GM10847 (cell line): ENCODE results near the gene SLC11A1.

ENCODE experiments used
- POLR2A ChIP-seq: IDR thresholded peaks from 2 replicates; pipeline ENCODE4 v1.6.1; 2011; ENCODE audit not compliant: insufficient read length; ENCODE audit errors: extremely low read depth

The SLC11A1 gene

DNA sequence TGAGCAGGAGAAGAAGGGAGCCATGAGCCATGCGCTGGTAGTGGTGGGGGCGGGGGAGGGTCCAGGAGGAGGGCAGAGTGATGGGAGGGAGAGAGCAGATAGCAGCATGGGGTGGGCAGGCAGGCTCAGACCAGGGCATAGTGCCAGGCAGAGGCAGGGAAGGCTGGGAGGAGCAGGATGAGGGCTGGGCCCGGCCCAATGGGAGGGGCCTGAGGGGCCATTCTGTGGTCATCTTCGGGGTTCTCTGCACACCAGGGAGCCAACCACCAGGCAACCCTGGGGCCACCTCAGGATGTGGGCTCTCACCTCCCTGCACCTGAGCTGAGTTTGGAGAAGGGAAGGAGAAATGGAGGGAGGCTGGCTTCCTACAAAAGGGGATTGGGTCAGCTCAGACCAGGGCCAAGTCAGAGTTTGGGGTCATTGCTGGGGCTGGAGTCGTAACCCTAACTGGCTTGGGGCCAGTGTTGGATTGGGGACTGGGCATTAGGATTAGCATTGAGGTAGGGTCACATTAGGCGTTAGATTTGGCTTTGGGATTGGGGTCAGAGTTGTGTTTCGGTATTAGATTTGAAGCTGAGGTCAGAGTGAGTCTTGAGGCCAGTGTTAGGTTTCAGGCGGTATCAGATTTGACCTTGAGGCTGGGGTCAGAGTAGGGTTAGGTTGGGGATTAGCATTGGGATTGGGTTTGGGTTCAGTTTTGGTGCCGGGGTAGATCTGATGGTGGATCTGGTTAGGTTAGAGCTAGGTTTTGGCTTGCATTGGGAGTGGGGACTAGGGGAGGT is 48.0 kb downstream of the SLC11A1 start:
- TF ChIP-seq POLR2A: no peak

DNA sequence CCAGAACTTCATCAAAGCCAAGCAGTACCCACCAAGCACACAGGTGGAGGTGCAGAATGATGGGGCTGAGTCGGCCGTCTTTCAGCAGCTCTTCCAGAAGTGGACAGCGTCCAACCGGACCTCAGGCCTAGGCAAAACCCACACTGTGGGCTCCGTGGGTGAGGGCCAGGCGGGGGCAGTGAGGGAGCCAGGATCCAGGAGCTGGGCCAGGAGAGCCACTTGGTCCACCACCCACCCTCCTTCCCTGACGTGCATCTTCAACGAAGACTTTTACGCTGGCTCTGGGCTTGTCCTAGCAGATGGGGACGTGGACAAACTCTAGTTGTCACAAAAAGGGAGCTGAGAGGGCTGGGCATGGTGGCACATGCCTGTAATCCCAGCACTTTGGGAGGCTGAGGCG is 48.6 kb downstream of the SLC11A1 start:
- no peak for TF ChIP-seq POLR2A

DNA sequence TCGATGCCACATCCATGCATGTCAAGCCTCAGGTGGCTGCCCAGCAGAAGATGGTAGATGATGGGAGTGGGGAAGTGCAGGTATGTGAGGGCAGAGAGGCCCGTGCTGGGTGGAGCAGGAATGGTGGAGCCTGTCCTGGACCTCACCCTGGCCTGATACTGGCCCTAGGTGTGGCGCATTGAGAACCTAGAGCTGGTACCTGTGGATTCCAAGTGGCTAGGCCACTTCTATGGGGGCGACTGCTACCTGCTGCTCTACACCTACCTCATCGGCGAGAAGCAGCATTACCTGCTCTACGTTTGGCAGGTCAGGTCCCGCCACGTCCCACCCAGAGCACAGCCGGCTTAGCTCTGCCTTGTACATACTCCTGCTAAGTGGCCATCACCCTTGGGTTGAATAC is 49.8 kb downstream of the SLC11A1 start:
- no peak for TF ChIP-seq POLR2A

DNA sequence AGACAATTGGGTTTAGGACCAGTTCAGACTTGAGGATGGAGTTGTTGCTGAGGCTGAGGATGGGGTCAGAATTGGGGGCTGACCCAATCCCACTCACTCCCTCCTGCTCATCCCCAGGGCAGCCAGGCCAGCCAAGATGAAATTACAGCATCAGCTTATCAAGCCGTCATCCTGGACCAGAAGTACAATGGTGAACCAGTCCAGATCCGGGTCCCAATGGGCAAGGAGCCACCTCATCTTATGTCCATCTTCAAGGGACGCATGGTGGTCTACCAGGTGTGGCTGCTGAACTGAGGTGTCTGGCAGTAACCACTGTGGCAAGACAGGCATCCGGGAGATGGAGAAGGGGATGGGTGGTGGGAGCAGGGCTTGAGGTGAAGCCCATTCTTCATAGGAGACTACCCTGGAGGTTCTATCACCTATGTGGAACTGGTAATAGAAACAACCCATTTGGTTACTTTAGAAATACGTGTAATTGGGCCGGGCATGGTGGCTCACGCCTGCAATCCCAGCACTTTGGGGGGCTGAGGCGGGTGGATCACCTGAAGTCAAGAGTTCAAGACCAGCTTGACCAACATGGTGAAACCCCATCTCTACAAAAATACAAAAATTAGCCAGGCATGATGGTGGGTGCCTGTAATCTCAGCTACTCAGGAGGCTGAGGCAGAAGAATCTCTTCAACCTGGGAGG is 50.7 kb downstream of the SLC11A1 start:
- TF ChIP-seq POLR2A: no peak

DNA sequence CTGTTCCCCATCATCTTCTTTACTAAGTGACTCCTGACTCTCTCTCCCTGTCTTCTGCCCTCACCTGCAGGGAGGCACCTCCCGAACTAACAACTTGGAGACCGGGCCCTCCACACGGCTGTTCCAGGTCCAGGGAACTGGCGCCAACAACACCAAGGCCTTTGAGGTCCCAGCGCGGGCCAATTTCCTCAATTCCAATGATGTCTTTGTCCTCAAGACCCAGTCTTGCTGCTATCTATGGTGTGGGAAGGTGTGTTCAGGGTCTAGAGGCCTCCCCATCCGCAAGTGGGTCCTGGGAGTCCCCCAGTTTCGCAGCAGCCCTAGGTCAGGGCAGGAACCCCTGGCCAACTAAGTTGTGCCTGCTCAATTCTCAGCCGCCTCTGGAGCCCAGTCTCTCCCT is 52.4 kb downstream of the SLC11A1 start:
- no peak for TF ChIP-seq POLR2A

DNA sequence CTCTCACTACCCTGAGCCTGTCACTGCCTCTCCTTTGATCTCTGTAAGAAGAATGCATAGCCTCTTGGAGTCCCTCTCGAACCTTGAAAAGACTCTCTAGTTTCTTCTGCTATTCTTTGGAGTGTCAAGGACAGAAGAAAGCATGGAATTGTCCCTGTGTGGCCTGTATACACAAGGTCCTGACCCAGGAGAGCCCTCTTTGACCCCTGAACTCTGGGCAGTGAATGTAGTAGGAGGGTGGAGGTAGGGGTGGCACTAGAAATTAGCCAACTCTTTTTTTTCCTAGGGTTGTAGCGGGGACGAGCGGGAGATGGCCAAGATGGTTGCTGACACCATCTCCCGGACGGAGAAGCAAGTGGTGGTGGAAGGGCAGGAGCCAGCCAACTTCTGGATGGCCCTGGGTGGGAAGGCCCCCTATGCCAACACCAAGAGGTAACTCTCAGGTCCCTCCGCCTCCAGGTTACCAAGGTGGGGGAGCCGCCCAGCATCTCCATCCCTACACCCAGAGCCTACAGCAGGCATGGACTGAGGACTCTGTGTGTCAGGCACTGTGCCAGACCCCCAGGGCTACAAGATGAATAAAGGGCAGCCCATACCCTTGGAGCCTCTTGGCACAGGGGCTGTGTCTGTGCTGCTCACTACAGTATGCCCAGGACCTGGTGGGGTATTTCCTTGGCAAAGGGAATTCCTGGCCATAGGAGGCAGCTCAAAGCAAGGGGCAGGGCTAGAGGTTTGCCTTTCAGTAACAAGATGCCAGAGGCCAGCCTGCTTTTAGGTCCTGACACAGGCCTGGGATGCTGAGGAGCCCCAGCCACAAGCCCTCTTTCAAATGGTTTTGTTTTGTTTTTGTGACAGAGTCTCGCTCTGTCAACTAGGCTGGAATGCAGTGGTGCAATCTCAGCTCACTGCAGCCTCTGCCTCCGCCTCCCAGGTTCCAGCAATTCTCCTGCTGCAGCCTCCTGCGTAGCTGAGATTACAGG is 53.2 kb downstream of the SLC11A1 start:
- TF ChIP-seq POLR2A: no peak

DNA sequence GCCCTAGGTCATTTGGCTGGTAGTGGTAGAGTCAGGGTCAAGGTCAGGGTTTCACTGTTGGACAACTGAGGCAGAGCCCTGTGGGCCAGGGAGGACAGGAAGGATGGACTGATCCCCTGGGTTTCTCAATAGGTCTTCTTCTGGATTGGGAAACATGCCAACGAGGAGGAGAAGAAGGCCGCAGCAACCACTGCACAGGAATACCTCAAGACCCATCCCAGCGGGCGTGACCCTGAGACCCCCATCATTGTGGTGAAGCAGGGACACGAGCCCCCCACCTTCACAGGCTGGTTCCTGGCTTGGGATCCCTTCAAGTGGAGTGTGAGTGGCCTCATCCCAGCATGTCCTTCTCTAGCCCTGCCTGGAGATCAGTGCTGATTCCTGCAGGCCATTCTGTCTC is 54.9 kb downstream of the SLC11A1 start:
- TF ChIP-seq POLR2A: no peak

DNA sequence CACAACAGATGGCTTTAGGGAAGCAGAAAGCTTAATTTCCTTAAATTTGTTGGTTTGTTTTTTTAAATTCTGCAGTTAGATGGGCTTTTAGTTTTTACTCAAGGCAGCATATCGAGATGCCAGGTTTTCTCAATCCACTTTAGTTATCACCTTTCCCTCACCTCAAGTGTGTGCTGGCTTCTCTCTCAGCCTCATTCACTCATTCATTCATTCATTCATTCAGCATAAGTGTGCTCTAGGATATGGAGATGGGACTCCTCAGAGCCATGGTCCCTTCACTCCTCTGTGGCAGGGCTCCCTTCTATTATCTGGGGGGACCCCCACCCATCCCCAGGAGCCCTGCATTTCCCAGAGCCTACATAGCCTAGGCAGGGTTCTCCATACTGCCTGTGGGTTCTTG is 55.9 kb downstream of the SLC11A1 start:
- no peak for TF ChIP-seq POLR2A

DNA sequence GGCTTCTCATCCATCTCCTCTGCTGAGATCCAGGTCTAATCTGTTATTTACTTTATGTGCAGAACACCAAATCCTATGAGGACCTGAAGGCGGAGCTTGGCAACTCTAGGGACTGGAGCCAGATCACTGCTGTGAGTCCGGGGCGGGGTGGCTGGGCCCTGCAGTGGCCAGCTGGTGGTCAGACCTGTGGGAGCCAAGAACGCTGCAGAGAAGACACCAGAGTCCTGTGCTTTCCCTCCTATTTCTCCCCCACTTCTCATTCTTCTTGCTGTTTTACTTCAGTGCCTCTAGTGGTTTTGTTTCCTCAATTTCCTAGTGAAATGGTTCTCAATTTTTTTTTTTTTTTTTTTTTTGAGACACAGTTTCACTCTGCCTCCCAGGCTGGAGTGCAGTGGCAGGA is 56.5 kb downstream of the SLC11A1 start:
- TF ChIP-seq POLR2A: no peak

DNA sequence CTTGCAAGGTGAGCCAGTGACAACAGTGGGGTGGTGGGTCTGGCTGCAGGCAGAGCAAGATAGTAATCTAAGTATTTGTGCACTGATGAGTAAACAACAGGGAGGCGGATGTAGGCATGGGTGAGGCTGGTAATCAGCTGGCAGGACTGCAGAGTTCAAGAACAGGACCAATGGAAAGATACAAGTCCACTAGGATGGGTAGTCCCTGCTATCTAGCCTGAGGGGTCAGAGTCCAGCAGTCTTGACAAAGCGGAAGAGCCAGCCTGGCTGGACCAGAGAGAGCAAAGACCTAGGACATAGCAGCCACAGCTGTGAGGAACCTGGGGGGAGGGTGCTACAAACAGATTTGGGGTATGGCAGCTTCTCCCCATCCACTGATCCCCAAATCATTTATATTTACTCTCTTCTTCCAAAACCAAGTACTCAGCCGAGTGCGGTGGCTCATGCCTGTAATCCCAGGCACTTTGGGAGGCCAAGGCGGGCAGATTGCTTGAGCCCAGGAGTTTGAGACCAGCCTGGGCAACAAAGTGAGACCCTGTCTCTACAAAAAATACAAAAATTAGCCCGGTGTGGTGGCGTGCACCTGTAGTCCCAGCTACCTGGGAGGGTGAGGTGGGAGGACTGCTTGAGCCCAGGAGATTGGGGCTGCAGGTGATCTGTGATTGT is 62.8 kb downstream of the SLC11A1 start:
- no peak for TF ChIP-seq POLR2A

DNA sequence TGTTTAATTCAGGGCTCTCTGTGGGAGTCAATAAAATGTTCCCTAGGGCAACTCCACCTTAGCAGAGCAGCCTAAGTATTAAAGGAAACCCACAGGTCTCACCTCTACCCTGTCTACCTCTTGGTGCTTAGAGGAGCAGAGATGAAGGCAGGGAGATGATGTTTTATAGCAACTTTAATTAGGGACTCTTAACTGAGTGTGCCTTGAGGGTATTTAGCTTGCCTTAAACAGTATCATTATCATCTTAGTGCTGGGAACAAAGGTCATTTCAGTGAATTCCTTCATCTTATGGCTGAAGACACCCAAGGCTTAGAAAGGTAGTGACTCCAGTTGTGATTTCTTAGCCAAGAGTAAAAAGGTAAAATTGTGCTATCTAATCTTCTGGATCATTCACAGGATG is 63.5 kb downstream of the SLC11A1 start:
- TF ChIP-seq POLR2A: no peak
